GM18508 (cell line): Measurements from ENCODE around the gene OR14J1.
"Not testable (repeated sequence)": the region's sequence is repeated elsewhere in the genome, so short reads cannot be mapped to it uniquely, and the experiment has no call there.

Experiments used
- ATAC-seq: cut with Tn5 transposase; IDR thresholded peaks from one replicate; pipeline ENCODE4 v1.9.1; 2021; ENCODE audit warnings: moderate number of reproducible peaks; ENCODE audit not compliant: insufficient read depth, unreplicated experiment

Gene OR14J1

GRCh38 chr6:29301316-29301715 is at the start of gene OR14J1:
Gene OR14J1 (plus strand): TSS chr6:29301701. CDS start chr6:29306690, 4,989 bp downstream.
- ATAC-seq, result no peak

GRCh38 chr6:29251736-29252135 is 49.8 kb upstream of the OR14J1 start:
- ATAC-seq, result no peak

- no peak for ATAC-seq
These were observed 46.0 kb upstream of the OR14J1 start for GRCh38 chr6:29255530-29255929.

- no peak for ATAC-seq
These were observed 41.8 kb upstream of the OR14J1 start for GRCh38 chr6:29259721-29260120.

- no peak for ATAC-seq
These were observed 38.5 kb upstream of the OR14J1 start for GRCh38 chr6:29263001-29263400.

- no peak for ATAC-seq
These were observed 7.0 kb upstream of the OR14J1 start for GRCh38 chr6:29294499-29294914.

- ATAC-seq, result no peak
These were observed 6.3 kb upstream of the OR14J1 start for GRCh38 chr6:29295181-29295585.

GRCh38 chr6:29295623-29296022 is 5.9 kb upstream of the OR14J1 start:
- no peak for ATAC-seq

- no peak for ATAC-seq
These were observed 18.4 kb downstream of the OR14J1 start for GRCh38 chr6:29319931-29320330.

- ATAC-seq, result not testable (repeated sequence)
These were observed 21.8 kb downstream of the OR14J1 start for GRCh38 chr6:29323332-29323731.

- no peak for ATAC-seq
These were observed 24.3 kb downstream of the OR14J1 start for GRCh38 chr6:29325777-29326176.

- ATAC-seq, result no peak
These were observed 31.2 kb downstream of the OR14J1 start for GRCh38 chr6:29332676-29333075.

GRCh38 chr6:29336269-29336668 is 34.8 kb downstream of the OR14J1 start:
- ATAC-seq, result no peak

GRCh38 chr6:29345380-29345779 is 43.9 kb downstream of the OR14J1 start:
- no peak for ATAC-seq

GRCh38 chr6:29349348-29349747 is 47.8 kb downstream of the OR14J1 start:
- ATAC-seq, result not testable (repeated sequence)

GRCh38 chr6:29354980-29355379 is 53.5 kb downstream of the OR14J1 start:
- no peak for ATAC-seq

GRCh38 chr6:29355603-29356002 is 54.1 kb downstream of the OR14J1 start:
- no peak for ATAC-seq
